Fibroblast of mammary gland (primary cell): ENCODE measurements around the gene PALM.

Source experiments
- DNase-seq: peaks from one replicate; pipeline ENCODE4 v3.0.0-alpha.2; 2010; ENCODE audit warnings: low read depth
- H3K4me3 ChIP-seq: 2 replicates; pipeline ENCODE4 v1.5.1; 2011; ENCODE audit warnings: low read depth, mild to moderate bottlenecking, low read length, moderate library complexity; ENCODE audit not compliant: control insufficient read depth
- CTCF ChIP-seq: conservative IDR thresholded peaks from 2 replicates; pipeline ENCODE4 v1.5.1; 2011; ENCODE audit warnings: low read depth, low read length, inconsistent platforms; ENCODE audit not compliant: control insufficient read depth, insufficient read depth

The PALM gene

GRCh38 chr19:757811-758668 is 49.3 kb downstream of the PALM start:
- DNase-seq: no peak
- H3K4me3 ChIP-seq: no peak overlapping the region
- TF ChIP-seq CTCF: no peak

GRCh38 chr19:763181-763580 is 54.4 kb downstream of the PALM start:
- no peak for DNase-seq
- TF ChIP-seq CTCF: no peak
- no peak overlapping the region for H3K4me3 ChIP-seq

GRCh38 chr19:763869-764268 is 55.1 kb downstream of the PALM start:
- DNase-seq: no peak
- TF ChIP-seq CTCF: no peak
- H3K4me3 ChIP-seq: no peak overlapping the region

GRCh38 chr19:764301-764700 is 55.6 kb downstream of the PALM start:
- TF ChIP-seq CTCF: no peak
- H3K4me3 ChIP-seq: no peak overlapping the region
- no peak for DNase-seq

GRCh38 chr19:765179-765738 is 56.5 kb downstream of the PALM start:
- no peak for DNase-seq
- TF ChIP-seq CTCF: no peak

GRCh38 chr19:768424-768823 is 59.7 kb downstream of the PALM start:
- TF ChIP-seq CTCF: no peak
- H3K4me3 ChIP-seq: no peak overlapping the region
- DNase-seq: peak; percentile 70

More at GRCh38 chr19:765179-765738, 56.5 kb downstream of the PALM start:
- H3K4me3 ChIP-seq: no peak overlapping the region
